Measurements from ENCODE around the gene LMOD3.

- no peak for TF ChIP-seq POLR2A (IDR thresholded peaks at IDR 0.05)
- TF ChIP-seq, protein P1, sequence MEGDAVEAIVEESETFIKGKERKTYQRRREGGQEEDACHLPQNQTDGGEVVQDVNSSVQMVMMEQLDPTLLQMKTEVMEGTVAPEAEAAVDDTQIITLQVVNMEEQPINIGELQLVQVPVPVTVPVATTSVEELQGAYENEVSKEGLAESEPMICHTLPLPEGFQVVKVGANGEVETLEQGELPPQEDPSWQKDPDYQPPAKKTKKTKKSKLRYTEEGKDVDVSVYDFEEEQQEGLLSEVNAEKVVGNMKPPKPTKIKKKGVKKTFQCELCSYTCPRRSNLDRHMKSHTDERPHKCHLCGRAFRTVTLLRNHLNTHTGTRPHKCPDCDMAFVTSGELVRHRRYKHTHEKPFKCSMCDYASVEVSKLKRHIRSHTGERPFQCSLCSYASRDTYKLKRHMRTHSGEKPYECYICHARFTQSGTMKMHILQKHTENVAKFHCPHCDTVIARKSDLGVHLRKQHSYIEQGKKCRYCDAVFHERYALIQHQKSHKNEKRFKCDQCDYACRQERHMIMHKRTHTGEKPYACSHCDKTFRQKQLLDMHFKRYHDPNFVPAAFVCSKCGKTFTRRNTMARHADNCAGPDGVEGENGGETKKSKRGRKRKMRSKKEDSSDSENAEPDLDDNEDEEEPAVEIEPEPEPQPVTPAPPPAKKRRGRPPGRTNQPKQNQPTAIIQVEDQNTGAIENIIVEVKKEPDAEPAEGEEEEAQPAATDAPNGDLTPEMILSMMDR (IDR thresholded peaks at IDR 0.05) = no peak
Measured at GRCh38 chr3:69079269-69080159, 42.9 kb downstream of the LMOD3 start.

Data from Peyer's patch (tissue), 4 donors.